IPS-11a (cell line): ENCODE data around the gene ZNF823.
A peak's percentile ranks its signal among the peaks of the same experiment; 100 is the strongest.

Experiments
- H3K4me3 ChIP-seq: one replicate; pipeline ENCODE4 v1.5.1; 2013; ENCODE audit warnings: low read depth, low read length, control low read depth

Gene ZNF823

GRCh38 chr19:11737964-11738745, 591 bp downstream of the ZNF823 start:
- H3K4me3 ChIP-seq = peak overlapping the region; percentile 70

DNA sequence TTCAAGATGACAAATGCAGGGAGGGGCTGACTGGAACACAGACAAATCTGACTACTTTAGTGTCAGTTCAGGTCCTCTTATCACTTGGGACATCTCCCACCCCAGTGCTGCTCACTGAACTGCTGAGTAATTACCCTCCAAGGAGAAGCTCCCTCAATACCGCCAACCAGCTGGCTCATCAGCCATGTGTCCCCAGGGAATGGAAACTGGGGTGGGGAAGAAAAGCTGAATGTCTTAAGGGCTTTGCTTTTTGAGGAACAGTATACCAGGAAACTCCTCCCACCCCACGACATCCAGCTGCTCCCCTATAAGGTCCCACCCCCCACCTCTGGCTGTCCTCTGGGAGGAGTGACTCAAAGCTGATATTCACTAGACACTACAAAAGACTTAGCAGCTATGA, 2.0 kb downstream of the ZNF823 start:
- no peak overlapping the region for H3K4me3 ChIP-seq

DNA sequence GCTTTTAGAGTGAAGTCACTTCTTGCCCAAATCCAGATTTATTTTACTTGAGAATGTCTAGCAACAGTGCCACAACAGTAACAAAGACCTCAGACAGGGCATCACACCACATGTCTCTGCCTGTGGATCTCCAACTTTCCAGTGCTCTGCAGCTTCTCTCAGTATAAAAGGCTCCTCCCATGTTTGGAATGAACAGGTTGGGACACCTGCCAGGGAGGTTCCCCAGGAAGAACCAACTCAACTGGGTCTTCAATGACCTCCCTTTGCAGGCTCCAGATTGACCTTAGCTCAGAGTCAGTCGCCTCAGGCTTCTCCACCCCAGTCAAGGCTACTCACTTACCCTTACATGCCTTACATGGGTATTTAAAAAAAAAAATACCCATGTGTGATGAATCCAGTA, 3.4 kb downstream of the ZNF823 start:
- no peak overlapping the region for H3K4me3 ChIP-seq

DNA sequence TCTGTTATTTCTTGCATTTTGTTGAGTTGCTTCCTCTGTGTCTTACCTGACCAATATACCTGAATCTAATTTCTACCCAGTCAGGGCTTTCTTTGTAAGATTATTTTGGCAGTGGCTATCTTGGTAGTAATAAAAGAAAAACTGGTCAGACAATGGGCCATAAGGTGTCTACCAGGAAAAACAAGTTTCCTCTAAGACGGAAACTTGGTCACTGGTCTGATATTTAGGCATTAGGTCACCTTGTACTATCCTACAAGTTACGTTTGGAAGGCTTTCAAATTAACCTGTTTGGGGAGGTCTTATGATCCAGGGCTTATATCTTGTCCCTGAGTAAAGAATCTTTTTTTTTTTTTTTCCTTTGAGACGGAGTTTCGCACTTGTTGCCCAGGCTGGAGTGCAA, 9.2 kb downstream of the ZNF823 start:
- no peak overlapping the region for H3K4me3 ChIP-seq

DNA sequence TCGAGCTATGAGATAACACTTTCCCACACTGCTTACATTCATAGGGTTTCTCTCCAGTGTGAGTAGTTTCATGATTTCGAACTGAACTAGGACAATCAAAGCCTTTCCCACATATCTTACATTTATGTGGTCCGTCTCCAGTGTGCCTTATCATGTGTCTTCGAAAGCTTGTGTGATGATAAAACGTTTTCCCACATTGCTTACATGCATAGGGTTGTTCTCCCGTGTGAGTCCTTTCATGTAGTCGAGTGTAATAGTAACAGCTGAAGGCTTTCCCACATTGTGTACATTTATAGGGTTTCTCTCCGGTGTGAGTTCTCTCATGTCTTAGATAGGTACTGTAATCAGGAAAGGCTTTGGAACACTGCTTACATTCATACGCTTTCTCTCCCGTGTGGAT, 16.3 kb downstream of the ZNF823 start:
- no peak overlapping the region for H3K4me3 ChIP-seq

DNA sequence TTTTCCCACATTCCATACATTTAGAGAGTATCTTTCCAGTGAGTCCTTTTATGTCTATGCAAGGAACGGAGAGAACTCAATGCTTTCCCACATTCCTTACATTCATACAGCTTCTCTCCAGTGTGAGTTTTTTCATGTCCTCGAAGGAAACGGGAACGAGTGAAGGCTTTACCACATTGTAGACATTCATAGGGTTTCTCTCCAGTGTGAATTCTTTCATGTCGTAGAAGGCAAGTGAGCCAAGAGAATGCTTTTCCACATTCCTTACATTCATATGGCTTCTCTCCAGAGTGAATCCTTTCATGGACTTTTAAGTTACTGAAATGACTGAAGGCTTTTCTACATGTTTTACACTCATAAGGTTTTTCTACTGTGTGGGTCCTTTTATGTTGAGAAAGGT, 17.1 kb downstream of the ZNF823 start:
- no peak overlapping the region for H3K4me3 ChIP-seq

GRCh38 chr19:11710313-11710712, 28.4 kb downstream of the ZNF823 start:
- no peak overlapping the region for H3K4me3 ChIP-seq

DNA sequence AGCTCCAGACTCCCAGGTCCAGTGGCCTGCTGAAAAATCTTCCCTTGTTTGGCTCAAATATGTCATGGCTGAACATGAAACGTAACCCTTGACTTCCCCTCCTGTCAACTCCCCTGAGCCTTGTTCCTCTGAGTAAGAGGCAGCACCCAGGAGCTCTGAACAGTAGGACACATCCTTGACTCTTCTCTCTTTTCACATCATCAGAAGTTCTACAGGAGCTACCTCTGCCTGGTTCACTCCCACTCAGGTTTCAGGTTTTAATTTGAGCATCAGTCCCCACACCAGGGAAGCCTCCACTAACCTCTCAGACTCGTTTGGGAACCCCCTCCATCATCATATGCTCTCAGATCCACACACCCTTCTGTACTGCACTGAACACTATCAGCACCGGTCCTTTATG, 30.3 kb downstream of the ZNF823 start:
- H3K4me3 ChIP-seq = no peak overlapping the region

DNA sequence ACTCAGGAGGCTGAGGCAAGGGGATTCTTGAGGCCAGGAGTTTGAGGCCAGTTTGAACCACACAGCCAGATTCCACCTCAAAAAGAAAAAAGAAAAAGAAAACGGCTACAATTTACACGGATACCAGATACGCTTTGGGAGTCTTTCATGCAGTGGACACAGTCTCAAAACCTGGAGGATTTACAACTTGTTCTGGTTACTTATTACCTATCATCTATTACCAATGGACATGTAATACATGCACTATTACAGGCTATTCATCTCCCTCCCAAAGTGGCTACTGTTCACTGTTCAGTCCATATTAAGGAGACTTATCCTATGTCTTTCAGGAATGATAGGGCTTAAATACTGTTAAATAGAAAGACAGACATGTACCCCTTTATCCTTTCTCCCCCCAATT, 33.3 kb downstream of the ZNF823 start:
- no peak overlapping the region for H3K4me3 ChIP-seq

GRCh38 chr19:11704626-11705025, 34.1 kb downstream of the ZNF823 start:
- no peak overlapping the region for H3K4me3 ChIP-seq

DNA sequence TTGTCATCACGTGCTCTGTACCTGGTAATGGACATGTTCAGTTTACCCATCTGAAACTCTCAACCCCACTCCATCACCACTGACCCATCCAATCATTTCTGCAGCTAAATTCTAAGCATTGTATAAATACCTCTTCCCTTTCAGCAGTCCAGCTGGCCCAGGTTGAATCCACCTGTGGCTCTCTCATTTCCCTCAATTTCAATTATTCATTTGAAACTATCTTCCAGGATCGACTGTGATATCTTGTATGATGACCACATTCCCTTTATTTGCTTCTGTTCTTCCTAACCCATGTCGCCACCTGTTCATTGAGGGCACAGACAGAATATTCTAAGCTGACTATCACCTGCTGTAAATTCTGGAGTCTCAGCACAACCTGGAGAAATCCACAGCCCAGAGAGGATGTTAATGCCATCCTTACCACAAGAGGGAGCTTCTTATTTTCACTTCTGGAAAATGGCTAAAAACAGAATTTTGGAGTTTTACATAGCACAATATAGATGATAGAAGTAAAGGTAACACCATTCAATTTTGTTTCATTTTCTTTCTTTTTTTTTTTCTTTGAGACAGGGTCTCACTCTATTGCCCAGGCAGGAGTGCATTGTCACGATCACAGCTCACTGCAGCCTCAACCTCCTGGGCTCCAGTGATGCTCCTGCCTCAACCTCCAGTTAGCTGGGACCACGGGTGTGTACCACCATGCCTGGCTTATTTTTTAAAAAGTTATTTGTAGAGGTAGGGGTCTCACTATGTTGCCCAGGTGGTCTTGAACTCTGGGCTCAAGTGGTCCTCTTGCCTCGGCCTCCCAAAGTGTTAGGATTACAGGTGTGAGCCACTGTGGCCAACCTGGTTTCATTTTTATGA, 38.6 kb downstream of the ZNF823 start:
- no peak overlapping the region for H3K4me3 ChIP-seq

- H3K4me3 ChIP-seq = no peak overlapping the region
These were observed 40.5 kb downstream of the ZNF823 start for GRCh38 chr19:11698231-11698630.

DNA sequence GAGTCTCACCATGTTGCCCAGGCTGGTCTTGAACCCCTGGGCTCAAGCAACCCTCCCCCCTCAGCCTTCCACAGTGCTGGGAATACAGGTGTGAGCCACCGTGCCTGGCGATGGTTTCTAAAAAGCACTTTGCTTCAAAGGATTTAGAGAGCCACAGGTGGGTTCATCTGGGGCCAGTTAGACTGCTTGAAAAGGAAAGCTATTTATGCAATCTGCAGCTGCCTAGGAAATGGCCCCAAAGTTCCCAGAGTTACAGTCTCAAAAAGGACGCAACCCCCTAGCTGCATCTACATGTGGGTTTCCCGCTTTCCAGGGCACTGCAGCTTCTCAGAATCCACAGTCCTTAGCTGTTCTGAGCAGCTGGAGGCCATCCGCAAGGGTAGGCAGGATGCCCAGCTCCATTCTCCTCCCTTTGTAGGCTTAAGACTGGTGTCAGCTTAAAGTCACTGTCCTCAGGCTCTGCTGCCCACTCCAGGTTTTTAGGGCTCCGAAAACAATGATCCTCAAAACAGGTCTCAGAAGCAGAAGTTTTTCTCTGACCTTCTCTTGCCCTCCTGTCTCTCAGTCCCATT, 41.4 kb downstream of the ZNF823 start:
- H3K4me3 ChIP-seq = no peak overlapping the region

GRCh38 chr19:11694533-11695439, 44.0 kb downstream of the ZNF823 start:
- H3K4me3 ChIP-seq = peak overlapping the region; percentile 75

- peak overlapping the region; percentile 75 for H3K4me3 ChIP-seq
These were observed 44.9 kb downstream of the ZNF823 start for GRCh38 chr19:11693505-11694499.

DNA sequence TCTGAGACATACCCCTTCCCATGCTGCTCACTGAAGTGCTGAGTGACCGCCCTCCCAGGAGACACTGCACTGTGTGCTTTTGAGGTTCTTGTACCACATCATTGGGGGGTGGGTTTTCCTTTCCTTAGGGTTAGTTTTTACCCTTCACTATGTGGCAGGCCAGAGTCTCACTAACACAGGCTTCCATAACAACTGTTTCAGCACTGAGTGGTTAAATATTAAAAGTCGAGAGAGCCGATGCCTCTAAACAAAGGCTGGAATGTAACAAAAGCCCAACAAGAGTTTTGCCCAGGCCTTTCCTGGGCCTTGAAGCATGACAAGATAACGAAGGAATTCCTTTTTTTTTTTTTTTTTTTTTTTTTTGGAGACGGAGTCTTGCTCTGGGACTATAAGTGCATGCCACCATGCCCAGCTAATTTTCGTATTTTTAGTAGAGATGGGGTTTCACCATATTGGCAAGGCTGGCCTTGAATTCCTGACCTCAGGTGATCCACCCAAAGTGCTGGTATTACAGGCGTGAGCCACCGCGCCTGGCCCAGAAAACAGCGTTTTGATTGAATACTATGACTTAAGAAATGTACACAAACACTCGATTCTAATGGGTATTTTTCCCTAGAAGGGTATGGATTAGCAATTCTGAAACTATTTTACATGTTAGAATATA, 46.5 kb downstream of the ZNF823 start:
- H3K4me3 ChIP-seq = no peak overlapping the region

GRCh38 chr19:11685676-11686650, 52.8 kb downstream of the ZNF823 start:
- H3K4me3 ChIP-seq = no peak overlapping the region
